DOHH2 (cell line): Measurements from ENCODE around the gene DHRS3.

ENCODE experiments used
- H3F3A ChIP-seq: fragments of 200-600 bp; sonication (generic), shearing (Covaris generic); 2 replicates; pipeline ENCODE4 v1.6.0; 2016; ENCODE audit warnings: antibody characterized with exemption, mild to moderate bottlenecking; ENCODE audit not compliant: control insufficient read depth, insufficient read depth
- H3K27ac ChIP-seq: fragments of 200-600 bp; sonication (generic); 2 replicates; pipeline ENCODE4 v1.5.1; 2014; ENCODE audit warnings: low read depth, mild to moderate bottlenecking, low read length, moderate library complexity
- H3K27me3 ChIP-seq: fragments of 200-600 bp; sonication (generic); 2 replicates; pipeline ENCODE4 v1.6.1; 2014; ENCODE audit warnings: mild to moderate bottlenecking, low read length, mixed read lengths; ENCODE audit not compliant: control insufficient read depth
- H3K36me3 ChIP-seq: fragments of 200-600 bp; sonication (generic); 2 replicates; pipeline ENCODE4 v1.6.1; 2014; ENCODE audit warnings: mild to moderate bottlenecking, low read length, moderate library complexity, mixed read lengths; ENCODE audit not compliant: control insufficient read depth
- H3K4me1 ChIP-seq: fragments of 200-600 bp; sonication (generic); 2 replicates; pipeline ENCODE4 v1.6.1; 2014; ENCODE audit warnings: mild to moderate bottlenecking, low read length, mixed read lengths; ENCODE audit not compliant: control insufficient read depth
- H3K4me2 ChIP-seq: fragments of 200-600 bp; sonication (generic); 2 replicates; pipeline ENCODE4 v1.6.0; 2014; ENCODE audit warnings: mild to moderate bottlenecking, low read length, moderate library complexity
- H3K4me3 ChIP-seq: fragments of 200-600 bp; sonication (generic); 2 replicates; pipeline ENCODE4 v1.5.1; 2014; ENCODE audit warnings: mild to moderate bottlenecking, low read length, mixed read lengths
- H3K79me2 ChIP-seq: fragments of 200-600 bp; sonication (generic); 2 replicates; pipeline ENCODE4 v1.6.1; 2014; ENCODE audit warnings: mild to moderate bottlenecking, low read length, mixed read lengths; ENCODE audit not compliant: control insufficient read depth
- H3K9me2 ChIP-seq: fragments of 200-600 bp; sonication (generic); replicated peaks from 2 replicates; pipeline ENCODE4 v1.6.1; 2014; ENCODE audit warnings: mild to moderate bottlenecking, low read length, mixed read lengths; ENCODE audit not compliant: control insufficient read depth
- H3K9me3 ChIP-seq: fragments of 200-600 bp; sonication (generic); 2 replicates; pipeline ENCODE4 v1.6.1; 2014; ENCODE audit warnings: antibody characterized with exemption, low read length, mixed read lengths; ENCODE audit not compliant: control insufficient read depth, insufficient read depth
- H4K20me1 ChIP-seq: fragments of 200-600 bp; sonication (generic); 2 replicates; pipeline ENCODE4 v1.6.0; 2014; ENCODE audit warnings: low read depth, mild to moderate bottlenecking, antibody characterized with exemption, low read length, moderate library complexity; ENCODE audit not compliant: control insufficient read depth, insufficient read depth
- CTCF ChIP-seq: fragments of 200-600 bp; sonication (generic); IDR thresholded peaks from one replicate; pipeline ENCODE4 v1.5.1; 2014; ENCODE audit warnings: antibody characterized with exemption, mild to moderate bottlenecking, low read depth, low read length; ENCODE audit not compliant: poor library complexity, severe bottlenecking
- EZH2phosphoT487 ChIP-seq: fragments of 200-600 bp; sonication (generic); IDR thresholded peaks from 2 replicates; pipeline ENCODE4 v1.6.1; 2017; ENCODE audit warnings: borderline replicate concordance, mild to moderate bottlenecking, antibody characterized with exemption, low read length, moderate library complexity, mixed read lengths

Gene DHRS3

GRCh38 chr1:12552951-12553921 is 64.8 kb downstream of the DHRS3 start:
- Histone ChIP-seq H3K27ac (no peak overlapping the region), H3F3A (no peaks in the 10 kb centered on the region), H3K4me3 (no peak overlapping the region), H3K36me3 (no peaks in the 10 kb centered on the region), H3K27me3 (no peaks in the 10 kb centered on the region), H3K9me3 (no peaks in the 10 kb centered on the region), H3K4me2 (no peak overlapping the region), H3K9me2 (no peaks in the 10 kb centered on the region), H3K79me2 (no peaks in the 10 kb centered on the region), H3K4me1 (no peaks in the 10 kb centered on the region), H4K20me1 (no peaks in the 10 kb centered on the region)
- TF ChIP-seq EZH2phosphoT487 (no peak), CTCF (no peak)

GRCh38 chr1:12552111-12552888 is 65.7 kb downstream of the DHRS3 start:
- Histone ChIP-seq H3K36me3 (no peaks in the 10 kb centered on the region), H3F3A (no peaks in the 10 kb centered on the region), H3K4me3 (no peak overlapping the region), H3K27me3 (no peaks in the 10 kb centered on the region), H3K4me1 (no peaks in the 10 kb centered on the region), H3K9me2 (no peaks in the 10 kb centered on the region), H3K9me3 (no peaks in the 10 kb centered on the region), H3K4me2 (no peak overlapping the region), H3K27ac (no peak overlapping the region), H3K79me2 (no peaks in the 10 kb centered on the region), H4K20me1 (no peaks in the 10 kb centered on the region)
- TF ChIP-seq CTCF (no peak), EZH2phosphoT487 (no peak)

- H3K27me3 ChIP-seq = no peaks in the 10 kb centered on the region
- H3F3A ChIP-seq = no peaks in the 10 kb centered on the region
- no peaks in the 10 kb centered on the region for H3K9me3 ChIP-seq
- H3K4me1 ChIP-seq = no peaks in the 10 kb centered on the region
- no peaks in the 10 kb centered on the region for H3K36me3 ChIP-seq
- H3K4me3 ChIP-seq = no peak overlapping the region
- no peaks in the 10 kb centered on the region for H4K20me1 ChIP-seq
- H3K79me2 ChIP-seq = no peaks in the 10 kb centered on the region
- TF ChIP-seq CTCF (no peak), EZH2phosphoT487 (no peak)
- no peaks in the 10 kb centered on the region for H3K9me2 ChIP-seq
- no peak overlapping the region for H3K27ac ChIP-seq
- H3K4me2 ChIP-seq = no peak overlapping the region
Observed at GRCh38 chr1:12551584-12551983, 66.4 kb downstream of the DHRS3 start.
